ENCODE results near the gene KCNJ16. TPM values are rescaled to one million over a fixed set of nuclear protein-coding genes. Genes with fewer than 3 reads are reported as not detected.

The KCNJ16 gene
- total and polyA plus RNA-seq, 9 of the 15 experiments (the other 6 are each of a cell fraction or from before 2014, with no cell fraction given) = 0.01 to 0.75 (median 0.07) TPM; not detected in 4

DNA sequence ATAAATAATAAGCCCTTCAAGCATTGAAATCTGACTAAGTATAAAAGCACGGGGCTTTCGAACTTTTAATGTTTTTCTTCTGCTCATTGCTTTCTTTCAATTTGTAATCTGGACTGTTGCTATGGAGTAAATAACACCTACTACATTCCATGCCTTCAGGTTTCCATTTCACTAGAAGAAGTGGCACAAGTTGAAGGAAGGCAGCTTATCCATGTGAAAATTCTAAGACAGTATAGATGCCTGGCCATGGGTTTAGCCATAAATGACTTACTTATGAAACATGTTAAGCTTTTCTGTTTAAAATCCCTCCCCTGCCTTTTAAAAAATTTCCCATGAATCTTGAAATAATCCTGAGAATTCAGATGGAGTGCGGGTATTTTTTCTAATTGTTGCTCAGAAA lies 30.6 kb downstream of the KCNJ16 start:
- H3K9me1 ChIP-seq (ENCODE audit: control insufficient read depth, insufficient read depth, low read length) = no peaks in the 10 kb centered on the region
- peaks cover 19% of the 10 kb centered on the region; the same call in 2 of the 3 replicates for H3K79me2 ChIP-seq (ENCODE audit: control insufficient read depth, insufficient read depth, low read length)
- H3K27me3 ChIP-seq (ENCODE audit: control insufficient read depth in 2 of 2, insufficient read depth in 2 of 2, low read length in 2 of 2) = no peaks in the 10 kb centered on the region
- ATAC-seq (no peak), DNase-seq (ENCODE audit: extremely low read depth in 1 of 4, low spot score in 3 of 4) (no peak), FAIRE-seq (no peak)
- no peak overlapping the region for H3K4me3 ChIP-seq
- intact Hi-C loops (cut with micrococcal nuclease) = no loop called here
- H3K9ac ChIP-seq (ENCODE audit: insufficient read depth in 1 of 2, low read depth in 2 of 2, low read length in 2 of 2) = no peak overlapping the region
- ChIA-PET POLR2A (interaction anchor here (1.9 kb wide), 1 partner anchor 22 kb away, joined by 6 read pairs; no protein-coding TSS in a partner anchor), CTCF (ENCODE audit: low intra/inter-chr PET ratio) (no interaction called here)
- BruUV-seq (replicated peaks) = no TSS peak
- no peaks in the 10 kb centered on the region for H3K4me1 ChIP-seq (replicated peaks in 1 of 2; ENCODE audit: control insufficient read depth in 2 of 2, insufficient read depth in 2 of 2, low read length in 2 of 2)
- peaks cover 15% of the 10 kb centered on the region; the same call in 2 of the 3 replicates for H3K36me3 ChIP-seq (ENCODE audit: control insufficient read depth, insufficient read depth, low read length)
- no peak overlapping the region for H2AFZ ChIP-seq (ENCODE audit: low read depth, low read length)
- TF ChIP-seq SIN3B (IDR thresholded peaks at IDR 0.05; ENCODE audit: low read depth) (no peak), ZNF124 (CRISPR knock-in tag; IDR thresholded peaks at IDR 0.05) (no peak), SAFB (IDR thresholded peaks at IDR 0.05; ENCODE audit: borderline replicate concordance, low read depth, low read length) (no peak), CXXC5 (CRISPR knock-in tag; IDR thresholded peaks at IDR 0.05) (no peak), XRCC5 (IDR thresholded peaks at IDR 0.05; ENCODE audit: low read depth, low read length) (no peak), ZNF77 (CRISPR knock-in tag; IDR thresholded peaks at IDR 0.05) (no peak), EP400 (IDR thresholded peaks at IDR 0.05) (no peak), CBFA2T2 (conservative IDR thresholded peaks at IDR 0.05) (no peak), RBM34 (IDR thresholded peaks at IDR 0.05; ENCODE audit: borderline replicate concordance, insufficient read depth, low read length) (no peak), SP1 (CRISPR knock-in tag; IDR thresholded peaks at IDR 0.05) (no peak)
- TF ChIP-seq, protein P1, sequence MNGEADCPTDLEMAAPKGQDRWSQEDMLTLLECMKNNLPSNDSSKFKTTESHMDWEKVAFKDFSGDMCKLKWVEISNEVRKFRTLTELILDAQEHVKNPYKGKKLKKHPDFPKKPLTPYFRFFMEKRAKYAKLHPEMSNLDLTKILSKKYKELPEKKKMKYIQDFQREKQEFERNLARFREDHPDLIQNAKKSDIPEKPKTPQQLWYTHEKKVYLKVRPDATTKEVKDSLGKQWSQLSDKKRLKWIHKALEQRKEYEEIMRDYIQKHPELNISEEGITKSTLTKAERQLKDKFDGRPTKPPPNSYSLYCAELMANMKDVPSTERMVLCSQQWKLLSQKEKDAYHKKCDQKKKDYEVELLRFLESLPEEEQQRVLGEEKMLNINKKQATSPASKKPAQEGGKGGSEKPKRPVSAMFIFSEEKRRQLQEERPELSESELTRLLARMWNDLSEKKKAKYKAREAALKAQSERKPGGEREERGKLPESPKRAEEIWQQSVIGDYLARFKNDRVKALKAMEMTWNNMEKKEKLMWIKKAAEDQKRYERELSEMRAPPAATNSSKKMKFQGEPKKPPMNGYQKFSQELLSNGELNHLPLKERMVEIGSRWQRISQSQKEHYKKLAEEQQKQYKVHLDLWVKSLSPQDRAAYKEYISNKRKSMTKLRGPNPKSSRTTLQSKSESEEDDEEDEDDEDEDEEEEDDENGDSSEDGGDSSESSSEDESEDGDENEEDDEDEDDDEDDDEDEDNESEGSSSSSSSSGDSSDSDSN (IDR thresholded peaks at IDR 0.05; ENCODE audit: borderline replicate concordance in 1 of 2, low read depth in 2 of 2, low read length in 2 of 2) = no peak
- TF ChIP-seq, protein P2, sequence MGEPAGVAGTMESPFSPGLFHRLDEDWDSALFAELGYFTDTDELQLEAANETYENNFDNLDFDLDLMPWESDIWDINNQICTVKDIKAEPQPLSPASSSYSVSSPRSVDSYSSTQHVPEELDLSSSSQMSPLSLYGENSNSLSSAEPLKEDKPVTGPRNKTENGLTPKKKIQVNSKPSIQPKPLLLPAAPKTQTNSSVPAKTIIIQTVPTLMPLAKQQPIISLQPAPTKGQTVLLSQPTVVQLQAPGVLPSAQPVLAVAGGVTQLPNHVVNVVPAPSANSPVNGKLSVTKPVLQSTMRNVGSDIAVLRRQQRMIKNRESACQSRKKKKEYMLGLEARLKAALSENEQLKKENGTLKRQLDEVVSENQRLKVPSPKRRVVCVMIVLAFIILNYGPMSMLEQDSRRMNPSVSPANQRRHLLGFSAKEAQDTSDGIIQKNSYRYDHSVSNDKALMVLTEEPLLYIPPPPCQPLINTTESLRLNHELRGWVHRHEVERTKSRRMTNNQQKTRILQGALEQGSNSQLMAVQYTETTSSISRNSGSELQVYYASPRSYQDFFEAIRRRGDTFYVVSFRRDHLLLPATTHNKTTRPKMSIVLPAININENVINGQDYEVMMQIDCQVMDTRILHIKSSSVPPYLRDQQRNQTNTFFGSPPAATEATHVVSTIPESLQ (CRISPR knock-in tag; IDR thresholded peaks at IDR 0.05) = no peak
- H3K27ac ChIP-seq (ENCODE audit: extremely low read depth, low read depth, low read length) = no peak overlapping the region
- H3K9me3 ChIP-seq (replicated peaks; ENCODE audit: control insufficient read depth, insufficient read depth, low read depth, low read length) = no peaks in the 10 kb centered on the region
- 31% methylated on average over 3 of the region's 3 CpGs for WGBS (ENCODE audit: insufficient coverage, low coverage, missing lambda C conversion rate)
- H3K4me2 ChIP-seq (ENCODE audit: insufficient read depth, low read length) = no peak overlapping the region
- in situ Hi-C loops (cut with MboI) = no loop called here
- 0 out of 2 replicates have a peak, but pooled peaks cover 3% of the 10 kb centered on the region for H4K20me1 ChIP-seq (replicated peaks; ENCODE audit: control insufficient read depth, insufficient read depth, low read length)
